Left lobe of liver (tissue), 2 donors: ENCODE measurements around the gene IRF3. TPM values are rescaled to one million over a fixed set of nuclear protein-coding genes. Genes with fewer than 3 reads are reported as not detected.
"Not testable (repeated sequence)": the region's sequence is repeated elsewhere in the genome, so short reads cannot be mapped to it uniquely, and the experiment has no call there.

ENCODE experiments used
- ATAC-seq: fragments of 200-7000 bp; cut with Tn5 transposase; one replicate; pipeline ENCODE4 v1.9.1; 2020; ENCODE audit warnings: mild to moderate bottlenecking, moderate library complexity
- DNase-seq: peaks from one replicate; pipeline ENCODE4 v3.0.0-alpha.2; 2020; ENCODE audit warnings: low spot score
- total RNA-seq: library from RNA; stranded (reverse); gene quantifications from one replicate; pipeline ENCODE4 v1.2.1, GENCODE V29; 2021
- donor health status: DM: no; HTN: no; CAD: no; lungs with moderate emphysema.
- donor health status: DM: no; HTN: yes; CAD: no.

The IRF3 gene
- total RNA-seq, 1 donor from 2014 or later, result 50.1 TPM

- ATAC-seq (peak; percentile 46), DNase-seq (no peak)
Observed at GRCh38 chr19:49631014-49631588, 34.6 kb downstream of the IRF3 start.

GRCh38 chr19:49629659-49630058, 36.0 kb downstream of the IRF3 start:
- ATAC-seq (no peak), DNase-seq (no peak)

- no peak for ATAC-seq
Observed at GRCh38 chr19:49626226-49626625, 39.4 kb downstream of the IRF3 start.

GRCh38 chr19:49624967-49625910, 40.4 kb downstream of the IRF3 start:
- DNase-seq (no peak), ATAC-seq (peak; percentile 30)

More at GRCh38 chr19:49626226-49626625, 39.4 kb downstream of the IRF3 start:
- no peak for DNase-seq

GRCh38 chr19:49617860-49618259, 47.8 kb downstream of the IRF3 start:
- not testable (repeated sequence) for ATAC-seq, DNase-seq

- ATAC-seq (no peak), DNase-seq (no peak)
Observed at GRCh38 chr19:49616945-49617344, 48.7 kb downstream of the IRF3 start.

- no peak for DNase-seq
- ATAC-seq, result no peak
Observed at GRCh38 chr19:49616532-49616931, 49.1 kb downstream of the IRF3 start.

GRCh38 chr19:49615861-49616260, 49.8 kb downstream of the IRF3 start:
- no peak for ATAC-seq

GRCh38 chr19:49614096-49614833, 51.4 kb downstream of the IRF3 start:
- ATAC-seq (no peak), DNase-seq (no peak)

More at GRCh38 chr19:49615861-49616260, 49.8 kb downstream of the IRF3 start:
- DNase-seq, result no peak

GRCh38 chr19:49613374-49613773, 52.3 kb downstream of the IRF3 start:
- no peak for ATAC-seq
- DNase-seq, result no peak

Other genes with a start within 250 kb of the IRF3 start
- gene PTH2, start 242.4 kb downstream of the IRF3 start, total RNA-seq, result not detected
- gene GFY, start 240.5 kb downstream of the IRF3 start, total RNA-seq, result not detected
- gene SLC17A7, start 224.3 kb downstream of the IRF3 start, total RNA-seq, result 0.15 TPM
- 48.8 TPM for gene PIH1D1, start 214.0 kb downstream of the IRF3 start, total RNA-seq
- gene ALDH16A1, start 212.6 kb downstream of the IRF3 start, total RNA-seq, result 29.7 TPM
- gene FLT3LG, start 191.6 kb downstream of the IRF3 start, total RNA-seq, result 2.1 TPM
- gene RPL13A, start 178.2 kb downstream of the IRF3 start, total RNA-seq, result 972 TPM
- gene RPS11, start 169.4 kb downstream of the IRF3 start, total RNA-seq, result 507 TPM
- gene FCGRT, start 153.2 kb downstream of the IRF3 start, total RNA-seq, result 262 TPM
- gene RCN3, start 137.9 kb downstream of the IRF3 start, total RNA-seq, result 22.8 TPM
- gene NOSIP, start 85.3 kb downstream of the IRF3 start, total RNA-seq, result 29.1 TPM
- 8.5 TPM for gene PRRG2, start 84.5 kb downstream of the IRF3 start, total RNA-seq
- 10.5 TPM for gene PRR12, start 74.7 kb downstream of the IRF3 start, total RNA-seq
- 8.9 TPM for gene RRAS, start 25.7 kb downstream of the IRF3 start, total RNA-seq
- gene SCAF1, start 23.6 kb downstream of the IRF3 start, total RNA-seq, result 35.5 TPM
- gene BCL2L12, start 76 bp upstream of the IRF3 start, total RNA-seq, result 13.7 TPM
- 28.7 TPM for gene PRMT1, start 11.4 kb upstream of the IRF3 start, total RNA-seq
- 0.86 TPM for gene ADM5, start 23.7 kb upstream of the IRF3 start, total RNA-seq
- gene CPT1C, start 25.3 kb upstream of the IRF3 start, total RNA-seq, result 0.91 TPM
- gene TSKS, start 97.4 kb upstream of the IRF3 start, total RNA-seq, result 0.30 TPM
- 52.9 TPM for gene AP2A1, start 101.1 kb upstream of the IRF3 start, total RNA-seq
- gene FUZ, start 147.4 kb upstream of the IRF3 start, total RNA-seq, result 9.3 TPM
- 16.5 TPM for gene MED25, start 152.4 kb upstream of the IRF3 start, total RNA-seq
- 86.0 TPM for gene PTOV1, start 185.3 kb upstream of the IRF3 start, total RNA-seq
- gene PNKP, start 201.7 kb upstream of the IRF3 start, total RNA-seq, result 33.7 TPM
- gene AKT1S1, start 211.5 kb upstream of the IRF3 start, total RNA-seq, result 27.6 TPM
- gene TBC1D17, start 211.8 kb upstream of the IRF3 start, total RNA-seq, result 31.7 TPM
- 0.13 TPM for gene IL4I1, start 231.0 kb upstream of the IRF3 start, total RNA-seq